IMR-90 (cell line): ENCODE measurements around the gene GOSR1. TPM values are rescaled to one million over a fixed set of nuclear protein-coding genes. Genes with fewer than 3 reads are reported as not detected.

ENCODE experiments used
- ATAC-seq: fragments of 200-7000 bp; cut with Tn5 transposase; 2 replicates; pipeline ENCODE4 v1.9.1; 2020; ENCODE audit warnings: low read depth, mild to moderate bottlenecking, moderate library complexity
- BruUV-seq: library from RNA; stranded (reverse); fragments of 400-500 nt; replicated peaks from 2 replicates; lab custom pipeline; 2021; lab: Mats Ljungman, UMichigan
- CTCF ChIA-PET: fragments of 300-600 bp; formaldehyde crosslinking; extraction: SDS; loops from one replicate; lab custom pipeline; 2021; ENCODE audit warnings: antibody characterized with exemption; lab: Yijun Ruan, JAX
- POLR2A ChIA-PET: fragments of 300-600 bp; sonication (Branson Sonifier 250); formaldehyde crosslinking; loops from one replicate; lab custom pipeline; 2022; ENCODE audit warnings: antibody characterized with exemption; ENCODE audit not compliant: unreplicated experiment; lab: Charles Lee
- DNase-seq: peaks from one replicate; pipeline ENCODE4 v3.0.0; 2013
- H2AFZ ChIP-seq: replicated peaks from 2 replicates; pipeline ENCODE3; 2013; ENCODE audit warnings: low read length, mild to moderate bottlenecking; ENCODE audit not compliant: poor library complexity
- H2AK5ac ChIP-seq: 2 replicates; pipeline ENCODE4 v1.6.1; 2013; ENCODE audit warnings: low read depth, low read length, inconsistent platforms
- H2AK9ac ChIP-seq: replicated peaks from 2 replicates; pipeline ENCODE3; 2013; ENCODE audit warnings: mild to moderate bottlenecking, low read depth, low read length, moderate library complexity; ENCODE audit not compliant: poor library complexity
- H2BK120ac ChIP-seq: 2 replicates; pipeline ENCODE4 v1.6.1; 2013; ENCODE audit warnings: low read depth, low read length, inconsistent platforms
- H2BK15ac ChIP-seq: 3 replicates; pipeline ENCODE4 v1.6.1; 2013; ENCODE audit warnings: low read depth, low read length, inconsistent platforms
- H2BK20ac ChIP-seq: 2 replicates; pipeline ENCODE4 v1.6.1; 2013; ENCODE audit warnings: low read depth, mild to moderate bottlenecking, inconsistent platforms, low read length, moderate library complexity
- H2BK5ac ChIP-seq: 2 replicates; pipeline ENCODE4 v1.6.1; 2013; ENCODE audit warnings: mild to moderate bottlenecking, low read depth, low read length, inconsistent platforms; ENCODE audit not compliant: poor library complexity, severe bottlenecking
- H3K14ac ChIP-seq: replicated peaks from 2 replicates; pipeline ENCODE4 v1.6.1; 2013; ENCODE audit warnings: low read depth, low read length, inconsistent platforms
- H3K18ac ChIP-seq: 2 replicates; pipeline ENCODE4 v1.6.1; 2013; ENCODE audit warnings: low read depth, low read length, control low read depth
- H3K23ac ChIP-seq: 2 replicates; pipeline ENCODE4 v1.6.1; 2013; ENCODE audit warnings: low read depth, low read length, inconsistent platforms
- H3K27ac ChIP-seq: 2 replicates; pipeline ENCODE4 v1.5.1; 2013; ENCODE audit warnings: mild to moderate bottlenecking, control low read depth, low read length; ENCODE audit not compliant: insufficient read depth
- H3K27me3 ChIP-seq: 2 replicates; pipeline ENCODE4 v1.6.1; 2013; ENCODE audit warnings: low read length; ENCODE audit not compliant: control insufficient read depth, insufficient read depth
- H3K36me3 ChIP-seq: 2 replicates; pipeline ENCODE4 v1.6.1; 2013; ENCODE audit warnings: low read length, mixed read lengths; ENCODE audit not compliant: control insufficient read depth, insufficient read depth
- H3K4ac ChIP-seq: 2 replicates; pipeline ENCODE4 v1.6.1; 2013; ENCODE audit warnings: low read depth, low read length, inconsistent platforms
- H3K4me1 ChIP-seq: 2 replicates; pipeline ENCODE4 v1.6.1; 2013; ENCODE audit warnings: low read length, mixed read lengths; ENCODE audit not compliant: control insufficient read depth, insufficient read depth
- H3K4me2 ChIP-seq: 2 replicates; pipeline ENCODE4 v1.6.1; 2013; ENCODE audit warnings: low read depth, mild to moderate bottlenecking, control low read depth, low read length, moderate library complexity
- H3K4me3 ChIP-seq: 2 replicates; pipeline ENCODE4 v1.5.1; 2013; ENCODE audit warnings: low read depth, mild to moderate bottlenecking, control low read depth, low read length, moderate library complexity; ENCODE audit not compliant: insufficient read depth
- H3K56ac ChIP-seq: 2 replicates; pipeline ENCODE4 v1.6.1; 2013; ENCODE audit warnings: low read length, inconsistent platforms; ENCODE audit not compliant: insufficient read depth; ENCODE audit errors: extremely low read depth
- H3K79me1 ChIP-seq, 2 experiments: 2 replicates each; pipeline ENCODE4 v1.6.1; 2013; ENCODE audit warnings: low read length in 2 of 2, inconsistent platforms in 1 of 2, low read depth in 1 of 2
- H3K9ac ChIP-seq: 2 replicates; pipeline ENCODE4 v1.6.1; 2013; ENCODE audit warnings: low read depth, low read length, control low read depth
- H3K9me1 ChIP-seq: 2 replicates; pipeline ENCODE4 v1.6.1; 2013; ENCODE audit warnings: low read length, inconsistent platforms; ENCODE audit not compliant: insufficient read depth
- H3K9me3 ChIP-seq: 2 replicates; pipeline ENCODE4 v1.6.1; 2013; ENCODE audit warnings: low read length; ENCODE audit not compliant: control insufficient read depth, insufficient read depth
- H4K20me1 ChIP-seq: 2 replicates; pipeline ENCODE4 v1.6.1; 2013; ENCODE audit warnings: low read length, inconsistent platforms; ENCODE audit not compliant: insufficient read depth
- H4K5ac ChIP-seq: 2 replicates; pipeline ENCODE4 v1.6.1; 2013; ENCODE audit warnings: mild to moderate bottlenecking, low read depth, low read length, control low read depth
- H4K8ac ChIP-seq, 2 experiments: 2 replicates each; pipeline ENCODE4 v1.6.1; 2013; ENCODE audit warnings: low read depth in 2 of 2, low read length in 2 of 2, control low read depth in 1 of 2, inconsistent platforms in 1 of 2
- H4K91ac ChIP-seq: 2 replicates; pipeline ENCODE4 v1.6.1; 2013; ENCODE audit warnings: low read depth, low read length, inconsistent platforms; ENCODE audit not compliant: insufficient read depth
- BHLHE40 ChIP-seq: fragments of 150-350 bp; IDR thresholded peaks from 2 replicates; pipeline ENCODE4 v1.6.1; 2016; ENCODE audit warnings: mild to moderate bottlenecking, low read depth, low read length
- CEBPB ChIP-seq: IDR thresholded peaks from 2 replicates; pipeline ENCODE4 v1.6.1; 2012; ENCODE audit warnings: low read depth, low read length, improper control_type of control experiment
- CHD1 ChIP-seq: IDR thresholded peaks from 2 replicates; pipeline ENCODE4 v1.6.1; 2012; ENCODE audit warnings: low read depth, low read length, improper control_type of control experiment
- FOS ChIP-seq: fragments of 150-350 bp; IDR thresholded peaks from 2 replicates; pipeline ENCODE4 v1.6.1; 2016; ENCODE audit warnings: low read depth, low read length
- MAFK ChIP-seq: IDR thresholded peaks from 2 replicates; pipeline ENCODE4 v1.6.1; 2012; ENCODE audit warnings: low read depth, low read length, improper control_type of control experiment
- MAZ ChIP-seq: IDR thresholded peaks from 2 replicates; pipeline ENCODE4 v1.6.1; 2012; ENCODE audit warnings: low read depth, mild to moderate bottlenecking, low read length, improper control_type of control experiment, moderate library complexity, borderline replicate concordance
- MXI1 ChIP-seq: IDR thresholded peaks from 2 replicates; pipeline ENCODE4 v1.6.1; 2012; ENCODE audit warnings: low read depth, mild to moderate bottlenecking, low read length, moderate library complexity, borderline replicate concordance
- NFE2L2 ChIP-seq: fragments of 150-350 bp; IDR thresholded peaks from 2 replicates; pipeline ENCODE4 v1.6.1; 2016; ENCODE audit warnings: low read depth, mild to moderate bottlenecking, low read length
- POLR2A ChIP-seq: IDR thresholded peaks from 2 replicates; pipeline ENCODE4 v1.6.1; 2012; ENCODE audit warnings: mild to moderate bottlenecking, low read depth, low read length
- RAD21 ChIP-seq: IDR thresholded peaks from 2 replicates; pipeline ENCODE4 v1.6.1; 2012; ENCODE audit warnings: low read length, improper control_type of control experiment
- RCOR1 ChIP-seq: IDR thresholded peaks from 2 replicates; pipeline ENCODE4 v1.6.1; 2012; ENCODE audit warnings: mild to moderate bottlenecking, low read length, improper control_type of control experiment; ENCODE audit not compliant: insufficient replicate concordance
- RFX5 ChIP-seq: IDR thresholded peaks from 2 replicates; pipeline ENCODE4 v1.8.0; 2012; ENCODE audit warnings: low read depth, mild to moderate bottlenecking, low read length, moderate library complexity
- SMC3 ChIP-seq: fragments of 150-350 bp; IDR thresholded peaks from 2 replicates; pipeline ENCODE4 v1.6.1; 2016; ENCODE audit warnings: low read depth, mild to moderate bottlenecking, antibody characterized with exemption, low read length, moderate library complexity
- WGBS, 2 experiments: methylation state at CpG; one replicate each; pipeline versions ENCODE4 v1.1.5 to v1.1.7; 2013; ENCODE audit warnings: missing lambda C conversion rate in 2 of 2; ENCODE audit not compliant: insufficient read length in 1 of 2; ENCODE audit errors: extremely low coverage in 2 of 2; 5-methylcytosine and 5-hydroxymethylcytosine counted together
- dilution Hi-C: fragments of 300-500 bp; cut with HindIII; formaldehyde crosslinking; loops from one replicate; pipeline ENCODE4 v1.14.3; 2018; ENCODE audit warnings: low sequenced_read_pairs; ENCODE audit not compliant: unreplicated experiment
- in situ Hi-C: fragments of 300-500 bp; cut with MboI; formaldehyde crosslinking; loops from 3 replicates; pipeline ENCODE4 v1.14.3; 2019; ENCODE audit warnings: low sequenced_read_pairs, inconsistent platforms, mixed read lengths
- intact Hi-C: fragments of 100-400 bp; cut with micrococcal nuclease; formaldehyde crosslinking; loops from 2 replicates; pipeline ENCODE4 v1.10.0; 2022
- polyA plus RNA-seq, 3 experiments: library from polyadenylated mRNA; depleted of rRNA; stranded (reverse); fragments of >200 nt; gene quantifications; 2 replicates each; pipeline ENCODE4 v1.2.3, GENCODE V29; 2012; ENCODE audit warnings: low replicate concordance in 1 of 3
- total RNA-seq: library from RNA; depleted of rRNA; stranded (reverse); fragments of >200 nt; gene quantifications from 2 replicates; pipeline ENCODE4 v1.2.3, GENCODE V29; 2012
- TF ChIP-seq, protein P1 (sequence below): conservative IDR thresholded peaks from 2 replicates; pipeline ENCODE4 v1.5.1; 2012; ENCODE audit warnings: mild to moderate bottlenecking, low read depth, low read length, improper control_type of control experiment
- TF ChIP-seq, protein P2 (sequence below): fragments of 150-350 bp; IDR thresholded peaks from 2 replicates; pipeline ENCODE4 v1.6.1; 2016; ENCODE audit warnings: low read depth, mild to moderate bottlenecking, low read length, moderate library complexity, borderline replicate concordance
- TF ChIP-seq, protein P3 (sequence below): fragments of 150-350 bp; IDR thresholded peaks from 2 replicates; pipeline ENCODE4 v1.6.1; 2017; ENCODE audit warnings: mild to moderate bottlenecking, antibody characterized with exemption, low read length, low read depth

The GOSR1 gene
- total and polyA plus RNA-seq, 2 of the 4 experiments (the other 2 are of a cell fraction) = 21.2 to 47.5 TPM

DNA sequence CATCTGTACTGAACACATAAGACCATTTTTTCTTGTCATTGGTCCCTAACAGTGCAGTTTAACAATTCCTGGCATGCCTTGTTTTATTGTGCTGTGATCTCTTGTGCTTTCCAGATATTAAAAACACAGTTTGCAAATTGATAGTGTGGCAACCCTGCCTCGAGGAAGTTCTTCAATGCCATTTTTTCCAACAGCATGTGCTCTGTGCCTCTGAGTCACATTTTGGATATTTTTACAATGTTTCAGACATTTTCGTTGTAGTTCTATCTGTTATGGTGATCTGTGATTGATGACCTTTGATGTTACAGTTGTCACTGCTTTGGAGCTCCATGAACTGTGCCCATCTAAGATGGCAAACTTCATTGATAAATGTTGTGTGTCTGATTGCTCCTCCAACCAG lies 66.2 kb downstream of the GOSR1 start:
- dilution Hi-C loops = no loop called here
- Histone ChIP-seq H3K9me3 (no peaks in the 10 kb centered on the region), H2BK120ac (no peak overlapping the region), H3K4ac (no peak overlapping the region), H2BK15ac (no peak overlapping the region), H3K36me3 (no peaks in the 10 kb centered on the region), H3K4me3 (no peak overlapping the region), H4K5ac (no peak overlapping the region), H2AK5ac (no peak overlapping the region), H3K27ac (no peak overlapping the region), H3K56ac (no peak overlapping the region), H3K4me1 (no peaks in the 10 kb centered on the region), H2AK9ac (no peak overlapping the region), H4K20me1 (no peaks in the 10 kb centered on the region), H3K27me3 (peaks cover 15% of the 10 kb centered on the region), H4K91ac (no peak overlapping the region), H3K9me1 (no peaks in the 10 kb centered on the region), H3K9ac (no peak overlapping the region), H2AFZ (no peak overlapping the region), H2BK20ac (no peak overlapping the region), H4K8ac (no peak overlapping the region), H3K79me1 (no peaks in the 10 kb centered on the region), H3K18ac (no peak overlapping the region), H3K23ac (no peak overlapping the region), H2BK5ac (no peak overlapping the region), H3K4me2 (no peak overlapping the region), H3K14ac (no peak overlapping the region)
- WGBS, 2 experiments = no CpG with 5 or more reads among the region's 2 CpGs
- in situ Hi-C loops = no loop called here
- no peak for DNase-seq
- intact Hi-C loops = no loop called here
- BruUV-seq = no TSS peak
- CTCF ChIA-PET = no interaction called here
- POLR2A ChIA-PET = no interaction called here
- TF ChIP-seq MXI1 = no peak
- no peak for TF ChIP-seq CEBPB
- TF ChIP-seq POLR2A = no peak
- TF ChIP-seq MAZ = no peak
- TF ChIP-seq, protein P1, sequence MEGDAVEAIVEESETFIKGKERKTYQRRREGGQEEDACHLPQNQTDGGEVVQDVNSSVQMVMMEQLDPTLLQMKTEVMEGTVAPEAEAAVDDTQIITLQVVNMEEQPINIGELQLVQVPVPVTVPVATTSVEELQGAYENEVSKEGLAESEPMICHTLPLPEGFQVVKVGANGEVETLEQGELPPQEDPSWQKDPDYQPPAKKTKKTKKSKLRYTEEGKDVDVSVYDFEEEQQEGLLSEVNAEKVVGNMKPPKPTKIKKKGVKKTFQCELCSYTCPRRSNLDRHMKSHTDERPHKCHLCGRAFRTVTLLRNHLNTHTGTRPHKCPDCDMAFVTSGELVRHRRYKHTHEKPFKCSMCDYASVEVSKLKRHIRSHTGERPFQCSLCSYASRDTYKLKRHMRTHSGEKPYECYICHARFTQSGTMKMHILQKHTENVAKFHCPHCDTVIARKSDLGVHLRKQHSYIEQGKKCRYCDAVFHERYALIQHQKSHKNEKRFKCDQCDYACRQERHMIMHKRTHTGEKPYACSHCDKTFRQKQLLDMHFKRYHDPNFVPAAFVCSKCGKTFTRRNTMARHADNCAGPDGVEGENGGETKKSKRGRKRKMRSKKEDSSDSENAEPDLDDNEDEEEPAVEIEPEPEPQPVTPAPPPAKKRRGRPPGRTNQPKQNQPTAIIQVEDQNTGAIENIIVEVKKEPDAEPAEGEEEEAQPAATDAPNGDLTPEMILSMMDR = no peak
- TF ChIP-seq, protein P2, sequence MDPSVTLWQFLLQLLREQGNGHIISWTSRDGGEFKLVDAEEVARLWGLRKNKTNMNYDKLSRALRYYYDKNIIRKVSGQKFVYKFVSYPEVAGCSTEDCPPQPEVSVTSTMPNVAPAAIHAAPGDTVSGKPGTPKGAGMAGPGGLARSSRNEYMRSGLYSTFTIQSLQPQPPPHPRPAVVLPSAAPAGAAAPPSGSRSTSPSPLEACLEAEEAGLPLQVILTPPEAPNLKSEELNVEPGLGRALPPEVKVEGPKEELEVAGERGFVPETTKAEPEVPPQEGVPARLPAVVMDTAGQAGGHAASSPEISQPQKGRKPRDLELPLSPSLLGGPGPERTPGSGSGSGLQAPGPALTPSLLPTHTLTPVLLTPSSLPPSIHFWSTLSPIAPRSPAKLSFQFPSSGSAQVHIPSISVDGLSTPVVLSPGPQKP = no peak
- TF ChIP-seq RCOR1 = no peak
- no peak for TF ChIP-seq BHLHE40
- no peak for TF ChIP-seq RAD21
- TF ChIP-seq CHD1 = no peak
- no peak for TF ChIP-seq NFE2L2
- no peak for TF ChIP-seq RFX5
- no peak for TF ChIP-seq FOS
- TF ChIP-seq SMC3 = no peak
- TF ChIP-seq, protein P3, sequence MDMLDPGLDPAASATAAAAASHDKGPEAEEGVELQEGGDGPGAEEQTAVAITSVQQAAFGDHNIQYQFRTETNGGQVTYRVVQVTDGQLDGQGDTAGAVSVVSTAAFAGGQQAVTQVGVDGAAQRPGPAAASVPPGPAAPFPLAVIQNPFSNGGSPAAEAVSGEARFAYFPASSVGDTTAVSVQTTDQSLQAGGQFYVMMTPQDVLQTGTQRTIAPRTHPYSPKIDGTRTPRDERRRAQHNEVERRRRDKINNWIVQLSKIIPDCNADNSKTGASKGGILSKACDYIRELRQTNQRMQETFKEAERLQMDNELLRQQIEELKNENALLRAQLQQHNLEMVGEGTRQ = no peak
- TF ChIP-seq MAFK = no peak
- ATAC-seq = no peak
